ENCODE measurements around the gene P4HA2. TPM values are rescaled to one million over a fixed set of nuclear protein-coding genes. Genes with fewer than 3 reads are reported as not detected.
A peak's percentile ranks its signal among the peaks of the same experiment; 100 is the strongest.

Gene P4HA2
- total RNA-seq, 2 donors from 2014 or later, result 15.1 to 19.6 TPM

DNA sequence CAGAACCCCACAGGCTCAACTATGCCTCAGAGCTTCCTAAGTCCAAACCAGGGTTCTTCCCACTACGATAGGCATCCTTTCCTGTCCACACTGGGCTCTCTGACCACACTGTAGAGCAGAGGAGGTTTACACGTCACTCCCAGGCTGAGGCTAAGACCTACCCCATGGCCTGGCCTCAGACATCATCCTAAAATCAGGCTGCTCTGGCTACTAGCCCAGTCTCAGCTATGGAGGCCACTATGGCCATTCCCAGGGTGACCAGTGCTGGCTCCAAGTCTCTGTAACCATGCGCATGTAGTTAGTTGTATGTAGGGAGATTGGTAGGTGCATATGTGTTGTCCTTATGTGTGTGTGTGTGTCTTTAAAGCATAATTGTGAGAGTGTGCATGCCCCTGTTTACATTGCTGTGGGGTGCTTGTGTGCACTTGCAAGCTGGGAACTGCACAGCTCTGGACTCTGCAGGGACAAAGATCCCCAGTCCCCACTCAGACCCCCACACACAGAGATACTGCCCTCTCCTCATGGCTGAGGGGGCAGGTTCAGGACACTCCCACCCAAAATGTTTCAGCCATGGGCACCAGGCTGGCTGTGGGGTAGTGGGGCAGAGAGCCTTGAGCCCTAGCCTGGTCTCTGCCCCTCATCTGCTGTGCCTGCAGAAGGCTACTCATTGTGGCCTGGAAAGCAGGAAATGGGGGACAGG lies 42.1 kb upstream of the P4HA2 start:
- Histone ChIP-seq H3K4me1 (ENCODE audit: control insufficient read depth, insufficient read depth, low read length) (no peaks in the 10 kb centered on the region), H3K27ac (ENCODE audit: low read depth, low read length) (peak overlapping the region; percentile 44), H3K9me3 (ENCODE audit: control insufficient read depth, low read length) (no peaks in the 10 kb centered on the region), H3K27me3 (ENCODE audit: control insufficient read depth, insufficient read depth, low read length, poor library complexity, severe bottlenecking) (no peaks in the 10 kb centered on the region), H3K36me3 (ENCODE audit: control insufficient read depth, insufficient read depth, low read length) (peaks cover 4% of the 10 kb centered on the region), H3K4me3 (ENCODE audit: low read length) (no peak overlapping the region), H3K9ac (ENCODE audit: extremely low read depth, low read length, poor library complexity, severe bottlenecking) (no peak overlapping the region)
- H3K4me1 Mint-ChIP-seq, result peaks cover under 1% of the 10 kb centered on the region
- H3K9me3 Mint-ChIP-seq, result no peaks in the 10 kb centered on the region
- no peaks in the 10 kb centered on the region for H3K36me3 Mint-ChIP-seq (ENCODE audit: low read depth)
- TF ChIP-seq, protein P1, sequence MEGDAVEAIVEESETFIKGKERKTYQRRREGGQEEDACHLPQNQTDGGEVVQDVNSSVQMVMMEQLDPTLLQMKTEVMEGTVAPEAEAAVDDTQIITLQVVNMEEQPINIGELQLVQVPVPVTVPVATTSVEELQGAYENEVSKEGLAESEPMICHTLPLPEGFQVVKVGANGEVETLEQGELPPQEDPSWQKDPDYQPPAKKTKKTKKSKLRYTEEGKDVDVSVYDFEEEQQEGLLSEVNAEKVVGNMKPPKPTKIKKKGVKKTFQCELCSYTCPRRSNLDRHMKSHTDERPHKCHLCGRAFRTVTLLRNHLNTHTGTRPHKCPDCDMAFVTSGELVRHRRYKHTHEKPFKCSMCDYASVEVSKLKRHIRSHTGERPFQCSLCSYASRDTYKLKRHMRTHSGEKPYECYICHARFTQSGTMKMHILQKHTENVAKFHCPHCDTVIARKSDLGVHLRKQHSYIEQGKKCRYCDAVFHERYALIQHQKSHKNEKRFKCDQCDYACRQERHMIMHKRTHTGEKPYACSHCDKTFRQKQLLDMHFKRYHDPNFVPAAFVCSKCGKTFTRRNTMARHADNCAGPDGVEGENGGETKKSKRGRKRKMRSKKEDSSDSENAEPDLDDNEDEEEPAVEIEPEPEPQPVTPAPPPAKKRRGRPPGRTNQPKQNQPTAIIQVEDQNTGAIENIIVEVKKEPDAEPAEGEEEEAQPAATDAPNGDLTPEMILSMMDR (conservative IDR thresholded peaks at IDR 0.05), result no peak
- no peak overlapping the region for H3K4me3 Mint-ChIP-seq
- DNase-seq, result no peak
- H3K27ac Mint-ChIP-seq, result no peak overlapping the region
- WGBS, 2 experiments (ENCODE audit: insufficient coverage in 1 of 2, insufficient read length in 1 of 2), result 86 to 96% methylated on average over 1 to 3 of the region's 3 CpGs
- no peaks in the 10 kb centered on the region for H3K27me3 Mint-ChIP-seq (ENCODE audit: insufficient read depth)

DNA sequence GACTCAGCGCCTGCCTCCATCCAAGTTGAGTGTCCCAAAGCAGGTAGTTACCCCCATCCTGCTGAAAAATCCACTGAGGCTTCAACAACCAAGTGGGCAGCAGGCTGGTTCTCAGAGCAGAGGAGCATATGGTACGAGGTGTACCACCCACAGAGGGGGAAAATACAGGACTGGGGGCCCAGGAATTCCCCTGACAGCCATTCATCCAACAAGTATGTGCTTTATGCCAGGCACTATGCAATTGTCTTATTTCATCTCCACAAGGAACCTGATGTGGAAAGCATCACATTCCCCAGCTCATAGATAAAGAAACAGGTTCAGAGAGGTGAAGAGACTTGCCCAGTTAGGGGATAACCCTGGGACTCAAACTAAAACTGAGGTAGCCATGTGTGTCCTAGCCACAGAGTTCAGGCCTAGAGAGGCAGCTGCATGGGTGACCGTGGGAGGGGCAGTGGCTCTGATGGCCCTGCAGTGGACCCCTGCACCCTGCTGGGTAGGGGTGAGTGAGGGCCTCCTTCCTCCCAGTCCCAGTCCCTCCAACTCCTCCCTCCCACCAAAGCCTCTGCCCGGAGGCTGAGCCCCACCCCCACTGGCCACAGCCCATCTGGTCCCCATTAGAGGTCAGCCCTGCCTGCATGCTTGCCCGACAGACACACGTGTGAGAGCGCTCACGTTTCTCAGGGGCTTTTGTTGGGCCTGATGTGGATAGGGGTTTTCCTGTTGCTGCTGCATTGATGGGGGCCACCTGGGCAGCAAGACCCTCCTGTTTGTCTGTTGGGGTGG lies 41.3 kb upstream of the P4HA2 start:
- WGBS, 2 experiments (ENCODE audit: insufficient coverage in 1 of 2, insufficient read length in 1 of 2), result 84 to 94% methylated on average over 2 to 8 of the region's 8 CpGs
- H3K9ac ChIP-seq (ENCODE audit: extremely low read depth, low read length, poor library complexity, severe bottlenecking), result no peak overlapping the region
- no peaks in the 10 kb centered on the region for H3K4me1 ChIP-seq (ENCODE audit: control insufficient read depth, insufficient read depth, low read length)
- Mint-ChIP-seq H3K27ac (no peak overlapping the region), H3K36me3 (ENCODE audit: low read depth) (no peaks in the 10 kb centered on the region), H3K27me3 (ENCODE audit: insufficient read depth) (no peaks in the 10 kb centered on the region), H3K4me3 (no peak overlapping the region), H3K4me1 (peaks cover 4% of the 10 kb centered on the region), H3K9me3 (no peaks in the 10 kb centered on the region)
- no peaks in the 10 kb centered on the region for H3K9me3 ChIP-seq (ENCODE audit: control insufficient read depth, low read length)
- H3K27ac ChIP-seq (ENCODE audit: low read depth, low read length), result peak overlapping the region; percentile 44
- no peak for DNase-seq
- no peak overlapping the region for H3K4me3 ChIP-seq (ENCODE audit: low read length)
- no peaks in the 10 kb centered on the region for H3K27me3 ChIP-seq (ENCODE audit: control insufficient read depth, insufficient read depth, low read length, poor library complexity, severe bottlenecking)
- peaks cover 4% of the 10 kb centered on the region for H3K36me3 ChIP-seq (ENCODE audit: control insufficient read depth, insufficient read depth, low read length)
- TF ChIP-seq, protein P1 (conservative IDR thresholded peaks at IDR 0.05), result no peak

DNA sequence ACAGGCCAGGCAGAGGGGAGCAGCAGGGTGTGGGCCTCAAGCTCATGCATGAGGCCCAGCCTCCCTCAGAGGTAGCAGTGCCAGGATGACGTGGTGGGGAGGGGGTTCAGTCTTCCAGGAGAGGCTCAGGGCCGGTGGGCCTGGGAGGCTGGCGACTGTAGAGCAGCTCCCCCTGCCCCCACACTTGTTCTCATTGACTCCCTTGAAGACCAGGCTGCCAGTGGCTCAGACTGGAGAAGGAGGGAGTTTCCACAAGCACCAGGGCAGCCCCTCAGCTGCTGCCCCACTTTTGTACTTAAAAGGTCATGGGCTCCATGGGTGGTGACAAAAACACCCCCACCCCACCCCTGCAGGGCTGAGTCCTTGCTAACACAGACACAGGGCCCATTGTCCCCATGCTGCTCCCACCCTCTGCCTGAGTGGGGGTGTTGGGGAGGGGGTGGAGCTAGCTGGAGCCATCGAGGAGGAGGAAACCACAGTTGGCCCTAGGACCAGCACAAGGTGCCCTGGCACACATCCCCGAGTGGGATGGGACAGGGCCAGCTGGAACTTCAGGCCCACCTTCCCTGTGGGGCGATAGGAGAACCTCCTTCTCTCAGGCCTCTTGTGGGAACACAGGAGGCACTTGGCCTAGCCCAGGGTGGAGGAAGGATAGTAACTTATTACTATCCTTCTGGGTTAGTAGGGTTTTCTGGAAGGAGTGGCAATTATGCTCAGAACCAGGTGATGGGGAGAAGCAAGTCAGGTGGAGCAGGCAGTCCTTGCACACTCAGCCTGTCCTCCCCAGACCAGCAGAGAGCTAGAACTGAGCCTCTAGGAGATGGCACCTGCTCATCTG lies 40.5 kb upstream of the P4HA2 start:
- Histone ChIP-seq H3K36me3 (ENCODE audit: control insufficient read depth, insufficient read depth, low read length) (peaks cover 4% of the 10 kb centered on the region), H3K4me3 (ENCODE audit: low read length) (no peak overlapping the region), H3K9me3 (ENCODE audit: control insufficient read depth, low read length) (no peaks in the 10 kb centered on the region), H3K27me3 (ENCODE audit: control insufficient read depth, insufficient read depth, low read length, poor library complexity, severe bottlenecking) (no peaks in the 10 kb centered on the region), H3K9ac (ENCODE audit: extremely low read depth, low read length, poor library complexity, severe bottlenecking) (no peak overlapping the region), H3K4me1 (ENCODE audit: control insufficient read depth, insufficient read depth, low read length) (no peaks in the 10 kb centered on the region), H3K27ac (ENCODE audit: low read depth, low read length) (no peak overlapping the region)
- Mint-ChIP-seq H3K27ac (no peak overlapping the region), H3K4me3 (no peak overlapping the region), H3K4me1 (peaks cover 4% of the 10 kb centered on the region), H3K9me3 (no peaks in the 10 kb centered on the region), H3K27me3 (ENCODE audit: insufficient read depth) (no peaks in the 10 kb centered on the region), H3K36me3 (ENCODE audit: low read depth) (no peaks in the 10 kb centered on the region)
- WGBS, 2 experiments (ENCODE audit: insufficient coverage in 1 of 2, insufficient read length in 1 of 2), result 91% methylated on average over 6 of the region's 6 CpGs; no CpG with 5 or more reads in 1 of the 2 experiments
- TF ChIP-seq, protein P1 (conservative IDR thresholded peaks at IDR 0.05), result no peak
- no peak for DNase-seq

All from endodermal cell (in vitro differentiated cells).